GM18868 (cell line): Measurements from ENCODE around the gene FAM47B.

Source experiments
- ATAC-seq: cut with Tn5 transposase; IDR thresholded peaks from one replicate; pipeline ENCODE4 v1.9.1; 2021; ENCODE audit warnings: mild to moderate bottlenecking, moderate library complexity; ENCODE audit not compliant: unreplicated experiment

FAM47B gene

GRCh38 chrX:34942496-34942895, at the start of gene FAM47B:
Gene FAM47B (plus strand): TSS chrX:34942796. CDS start chrX:34942832, 36 bp downstream.
- ATAC-seq = no peak

DNA sequence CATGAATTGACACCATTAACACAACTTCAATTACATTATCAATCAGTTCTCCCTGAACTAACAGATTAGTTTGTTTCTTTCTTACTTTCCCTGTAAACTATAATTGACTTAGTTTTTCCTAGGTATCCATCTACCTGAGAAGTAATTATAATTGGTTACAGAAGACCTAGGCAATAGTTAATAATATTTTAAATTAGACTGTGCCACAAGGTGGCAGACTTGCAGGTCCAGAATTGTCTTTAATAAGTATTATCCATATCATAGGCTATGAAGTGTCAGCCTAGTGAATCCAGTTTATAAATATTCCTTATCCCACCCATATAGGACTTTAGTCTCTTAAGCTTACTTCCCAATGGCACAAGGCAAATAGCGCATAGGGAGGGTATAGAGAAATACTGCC, 48.9 kb upstream of the FAM47B start:
- no peak for ATAC-seq

GRCh38 chrX:34900691-34901090, 41.9 kb upstream of the FAM47B start:
- no peak for ATAC-seq

GRCh38 chrX:34901761-34902160, 40.8 kb upstream of the FAM47B start:
- ATAC-seq = no peak

- ATAC-seq = no peak
Observed at GRCh38 chrX:34903316-34903715, 39.3 kb upstream of the FAM47B start.

- ATAC-seq = no peak
Observed at GRCh38 chrX:34909151-34909550, 33.4 kb upstream of the FAM47B start.

GRCh38 chrX:34915463-34916225, 27.0 kb upstream of the FAM47B start:
- no peak for ATAC-seq

DNA sequence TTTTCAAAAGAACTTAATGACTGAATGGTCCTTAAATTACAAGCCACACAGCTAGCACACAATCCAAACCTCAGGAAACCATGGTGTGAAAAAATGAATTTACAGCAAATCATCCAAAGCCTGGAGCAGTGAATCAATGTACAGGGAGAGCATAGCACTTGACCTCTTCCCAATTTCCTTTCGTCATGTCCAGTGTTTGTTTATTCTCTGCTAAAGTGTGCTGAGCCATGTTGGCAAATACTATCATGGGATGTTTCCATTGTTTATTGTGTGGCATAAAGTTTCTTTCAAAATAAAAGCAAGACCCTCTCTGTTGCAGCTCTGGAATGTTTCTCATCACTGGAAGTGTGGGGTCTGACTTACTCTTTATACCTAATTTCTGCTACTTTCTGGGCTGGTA, 25.4 kb upstream of the FAM47B start:
- no peak for ATAC-seq

GRCh38 chrX:34918091-34918736, 24.4 kb upstream of the FAM47B start:
- no peak for ATAC-seq

GRCh38 chrX:34918856-34919255, 23.7 kb upstream of the FAM47B start:
- no peak for ATAC-seq

- no peak for ATAC-seq
Observed at GRCh38 chrX:34927866-34928265, 14.7 kb upstream of the FAM47B start.

- no peak for ATAC-seq
Observed at GRCh38 chrX:34943235-34943634, 639 bp downstream of the FAM47B start.

DNA sequence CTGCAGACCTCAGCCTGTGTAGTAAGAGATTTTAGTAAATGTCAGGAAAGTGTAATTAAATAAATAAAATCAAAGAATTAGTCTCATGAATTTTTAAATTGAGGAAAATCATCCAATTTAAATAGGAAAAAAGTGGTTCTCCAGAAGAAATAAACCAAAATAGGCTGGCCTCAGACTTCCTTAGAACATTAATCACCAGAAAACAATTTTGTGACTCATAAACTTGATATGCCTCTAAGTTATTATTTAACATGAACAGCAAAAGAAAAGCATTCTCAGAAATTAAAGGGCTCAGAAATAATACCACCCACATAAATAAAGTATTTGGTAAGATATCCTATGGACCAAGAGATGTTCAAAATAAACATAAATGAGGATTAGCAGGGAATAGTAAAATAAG, 14.3 kb downstream of the FAM47B start:
- ATAC-seq = no peak

GRCh38 chrX:34961662-34962061, 19.1 kb downstream of the FAM47B start:
- ATAC-seq = no peak

DNA sequence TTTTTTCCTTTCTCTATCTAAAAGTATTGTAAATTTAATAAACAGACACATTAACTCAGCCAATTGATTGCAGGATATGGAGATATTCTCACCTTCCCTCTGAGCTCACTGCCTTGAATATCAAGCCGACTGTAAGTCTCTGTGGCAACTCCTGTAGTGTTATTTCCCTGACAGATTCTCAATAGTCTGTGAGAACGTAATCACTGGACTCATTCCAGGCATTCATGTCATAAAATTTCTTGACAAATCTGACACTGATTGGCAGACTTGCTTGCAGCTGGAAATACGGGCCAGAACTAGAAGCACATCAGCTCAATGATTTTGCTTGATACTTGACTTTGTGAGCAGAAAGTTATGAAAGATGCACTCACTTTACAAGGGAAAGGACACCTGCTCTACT, 29.6 kb downstream of the FAM47B start:
- no peak for ATAC-seq

DNA sequence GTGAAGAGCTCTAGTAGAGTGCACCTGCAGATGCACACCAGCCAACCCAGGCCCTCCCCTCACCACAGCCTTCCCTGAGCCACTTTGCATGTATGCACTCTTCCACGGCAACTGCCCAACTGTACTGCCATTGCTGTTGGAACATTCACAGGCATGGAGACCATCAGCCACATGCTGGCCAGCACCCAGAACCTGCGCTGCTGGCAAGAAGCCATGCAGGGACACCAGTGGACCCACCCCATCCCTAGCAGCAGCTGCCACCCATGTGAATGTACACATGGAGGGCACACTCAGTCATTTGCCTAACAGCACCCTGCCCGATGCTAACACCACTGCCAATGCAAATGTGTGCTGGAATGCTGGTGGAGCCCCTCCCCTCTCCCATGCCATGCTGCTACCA, 35.6 kb downstream of the FAM47B start:
- no peak for ATAC-seq

DNA sequence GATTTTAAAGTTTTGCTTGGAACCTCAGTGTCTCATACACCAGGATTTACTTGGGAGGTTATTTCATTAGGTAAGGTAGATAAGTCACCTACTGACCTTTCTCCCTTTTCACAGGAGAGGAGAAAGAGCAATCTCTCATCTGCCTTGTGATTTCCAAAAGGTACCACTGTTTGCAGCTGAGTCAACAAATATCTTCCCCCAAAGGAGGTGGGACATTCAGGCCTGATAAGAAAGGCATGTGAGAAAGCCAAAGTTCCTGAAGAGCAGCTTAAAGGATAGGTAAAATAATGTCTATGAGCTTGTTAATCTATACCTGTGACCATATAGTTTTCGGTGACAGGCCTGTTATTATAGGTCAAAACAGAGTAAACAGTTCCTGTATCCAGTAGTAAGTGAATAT, 45.0 kb downstream of the FAM47B start:
- ATAC-seq = no peak
